DND-41 (cell line): ENCODE data around the gene LPIN1.

ENCODE experiments used
- ATAC-seq: fragments of 200-7000 bp; cut with Tn5 transposase; 3 replicates; pipeline ENCODE4 v1.9.1; 2021; ENCODE audit warnings: low read depth; ENCODE audit not compliant: insufficient read depth
- DNase-seq: peaks from one replicate; pipeline ENCODE4 v3.0.0-alpha.2; 2020
- H2AFZ ChIP-seq: 2 replicates; pipeline ENCODE4 v1.6.0; 2012; ENCODE audit warnings: low read depth, low read length
- H3K27ac ChIP-seq: 2 replicates; pipeline ENCODE4 v1.5.1; 2012; ENCODE audit warnings: low read length, inconsistent platforms
- H3K27me3 ChIP-seq: fragments of 200-600 bp; sonication (generic); 2 replicates; pipeline ENCODE4 v1.6.0; 2012; ENCODE audit warnings: low read length, mild to moderate bottlenecking, inconsistent platforms; ENCODE audit not compliant: insufficient read depth, poor library complexity
- H3K36me3 ChIP-seq: 2 replicates; pipeline ENCODE4 v1.5.1; 2012; ENCODE audit warnings: low read length, inconsistent platforms; ENCODE audit not compliant: insufficient read depth
- H3K4me1 ChIP-seq: 2 replicates; pipeline ENCODE4 v1.5.1; 2012; ENCODE audit warnings: mild to moderate bottlenecking, low read length; ENCODE audit not compliant: insufficient read depth
- H3K4me2 ChIP-seq: 2 replicates; pipeline ENCODE4 v1.6.0; 2012; ENCODE audit warnings: mild to moderate bottlenecking, moderate library complexity, low read length, inconsistent platforms; ENCODE audit not compliant: insufficient read depth
- H3K4me3 ChIP-seq, 2 experiments: fragments of 200-600 bp in 1 of 2; shearing (Covaris generic) in 1 of 2; 2 replicates each; pipeline ENCODE4 v1.5.1; 2012 to 2016; ENCODE audit warnings: inconsistent platforms in 2 of 2, low read length in 2 of 2, mild to moderate bottlenecking in 2 of 2, low read depth in 1 of 2, moderate library complexity in 1 of 2
- H3K79me2 ChIP-seq: 2 replicates; pipeline ENCODE4 v1.6.0; 2012; ENCODE audit warnings: low read length, inconsistent platforms; ENCODE audit not compliant: insufficient read depth
- H3K9ac ChIP-seq: 2 replicates; pipeline ENCODE4 v1.6.0; 2012; ENCODE audit warnings: low read depth, mild to moderate bottlenecking, inconsistent platforms, low read length, moderate library complexity
- H3K9me3 ChIP-seq: 2 replicates; pipeline ENCODE4 v1.5.1; 2012; ENCODE audit warnings: low read length, moderate library complexity, mild to moderate bottlenecking, inconsistent platforms; ENCODE audit not compliant: insufficient read depth, severe bottlenecking
- H4K20me1 ChIP-seq: 2 replicates; pipeline ENCODE4 v1.6.0; 2012; ENCODE audit warnings: low read length; ENCODE audit not compliant: insufficient read depth
- EZH2 ChIP-seq: IDR thresholded peaks from 3 replicates; pipeline ENCODE4 v1.6.1; 2012; ENCODE audit warnings: borderline replicate concordance, low read depth, mild to moderate bottlenecking, moderate library complexity, low read length, inconsistent platforms; ENCODE audit not compliant: severe bottlenecking
- TF ChIP-seq, protein P1 (sequence below): IDR thresholded peaks from 2 replicates; pipeline ENCODE4 v1.5.1; 2012; ENCODE audit warnings: borderline replicate concordance, low read length, moderate library complexity, mild to moderate bottlenecking; ENCODE audit not compliant: poor library complexity, severe bottlenecking; ENCODE audit errors: extremely low read depth

LPIN1 gene

DNA sequence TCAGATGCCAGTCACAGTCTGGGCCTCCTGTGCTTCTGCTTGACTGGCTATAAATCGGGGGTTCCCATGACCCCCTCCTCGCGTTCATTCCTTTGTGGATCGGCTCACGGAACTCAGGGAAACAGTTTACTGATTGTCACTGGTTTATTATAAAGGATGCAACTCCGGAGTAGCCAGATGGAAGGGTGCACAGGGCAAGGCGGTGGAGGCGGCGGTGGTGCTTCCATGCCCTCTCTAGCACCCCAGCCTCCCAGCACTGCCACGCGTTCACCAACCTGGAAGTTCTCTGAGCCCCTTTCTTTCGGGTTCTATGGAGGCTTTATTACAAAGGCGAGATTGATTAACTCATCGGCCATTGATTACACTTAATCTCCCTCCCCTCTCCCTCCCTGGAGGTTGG is 15.6 kb downstream of the LPIN1 start:
- H3K9ac ChIP-seq = no peak overlapping the region
- no peak for ATAC-seq
- H3K4me3 ChIP-seq = no peak overlapping the region
- H3K36me3 ChIP-seq = peaks cover 25% of the 10 kb centered on the region
- H4K20me1 ChIP-seq = peaks cover 6% of the 10 kb centered on the region
- TF ChIP-seq EZH2 = no peak
- TF ChIP-seq, protein P1, sequence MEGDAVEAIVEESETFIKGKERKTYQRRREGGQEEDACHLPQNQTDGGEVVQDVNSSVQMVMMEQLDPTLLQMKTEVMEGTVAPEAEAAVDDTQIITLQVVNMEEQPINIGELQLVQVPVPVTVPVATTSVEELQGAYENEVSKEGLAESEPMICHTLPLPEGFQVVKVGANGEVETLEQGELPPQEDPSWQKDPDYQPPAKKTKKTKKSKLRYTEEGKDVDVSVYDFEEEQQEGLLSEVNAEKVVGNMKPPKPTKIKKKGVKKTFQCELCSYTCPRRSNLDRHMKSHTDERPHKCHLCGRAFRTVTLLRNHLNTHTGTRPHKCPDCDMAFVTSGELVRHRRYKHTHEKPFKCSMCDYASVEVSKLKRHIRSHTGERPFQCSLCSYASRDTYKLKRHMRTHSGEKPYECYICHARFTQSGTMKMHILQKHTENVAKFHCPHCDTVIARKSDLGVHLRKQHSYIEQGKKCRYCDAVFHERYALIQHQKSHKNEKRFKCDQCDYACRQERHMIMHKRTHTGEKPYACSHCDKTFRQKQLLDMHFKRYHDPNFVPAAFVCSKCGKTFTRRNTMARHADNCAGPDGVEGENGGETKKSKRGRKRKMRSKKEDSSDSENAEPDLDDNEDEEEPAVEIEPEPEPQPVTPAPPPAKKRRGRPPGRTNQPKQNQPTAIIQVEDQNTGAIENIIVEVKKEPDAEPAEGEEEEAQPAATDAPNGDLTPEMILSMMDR = no peak
- no peak overlapping the region for H3K27ac ChIP-seq
- no peaks in the 10 kb centered on the region for H3K4me1 ChIP-seq
- H3K9me3 ChIP-seq = peaks cover 5% of the 10 kb centered on the region
- no peak overlapping the region for H2AFZ ChIP-seq
- DNase-seq = no peak
- H3K79me2 ChIP-seq = peaks cover 50% of the 10 kb centered on the region
- no peaks in the 10 kb centered on the region for H3K27me3 ChIP-seq
- H3K4me2 ChIP-seq = no peak overlapping the region

- Histone ChIP-seq H3K36me3 (peaks cover 34% of the 10 kb centered on the region), H3K4me1 (no peaks in the 10 kb centered on the region), H3K4me2 (no peak overlapping the region), H3K9me3 (peaks cover 5% of the 10 kb centered on the region), H2AFZ (no peak overlapping the region), H3K79me2 (peaks cover 42% of the 10 kb centered on the region), H3K27me3 (no peaks in the 10 kb centered on the region), H3K4me3 (no peak overlapping the region), H3K27ac (no peak overlapping the region), H4K20me1 (peaks cover 6% of the 10 kb centered on the region), H3K9ac (no peak overlapping the region)
- ATAC-seq (no peak), DNase-seq (no peak)
- TF ChIP-seq, protein P1 = no peak
- no peak for TF ChIP-seq EZH2
Measured at GRCh38 chr2:11762799-11763461, 16.5 kb downstream of the LPIN1 start.

DNA sequence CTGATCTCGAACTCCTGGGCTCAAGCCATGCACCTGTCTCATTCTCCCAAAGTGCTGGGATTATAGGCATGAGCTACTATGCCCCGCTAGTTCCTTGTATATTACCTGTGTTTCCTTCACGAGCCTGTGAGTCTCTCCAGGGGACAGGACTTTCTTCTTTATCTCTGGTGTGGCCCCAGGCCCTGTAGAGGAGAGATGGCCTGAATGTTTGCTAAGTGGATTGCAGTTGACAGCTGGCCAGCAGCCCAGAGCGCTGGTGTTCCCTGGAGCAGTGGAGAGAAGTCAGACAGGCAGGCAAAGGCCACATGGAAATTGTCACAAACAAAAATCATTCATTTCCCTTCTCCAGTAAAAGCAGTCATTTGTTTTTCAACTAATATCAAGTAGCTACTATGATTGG is 17.9 kb downstream of the LPIN1 start:
- no peak overlapping the region for H2AFZ ChIP-seq
- no peak for ATAC-seq
- H3K27ac ChIP-seq = no peak overlapping the region
- no peaks in the 10 kb centered on the region for H3K4me1 ChIP-seq
- TF ChIP-seq, protein P1 = no peak
- TF ChIP-seq EZH2 = no peak
- no peaks in the 10 kb centered on the region for H3K9me3 ChIP-seq
- H3K79me2 ChIP-seq = peaks cover 32% of the 10 kb centered on the region
- no peak overlapping the region for H3K4me3 ChIP-seq
- DNase-seq = no peak
- peaks cover 6% of the 10 kb centered on the region for H4K20me1 ChIP-seq
- no peak overlapping the region for H3K9ac ChIP-seq
- H3K4me2 ChIP-seq = no peak overlapping the region
- H3K27me3 ChIP-seq = no peaks in the 10 kb centered on the region
- peaks cover 38% of the 10 kb centered on the region for H3K36me3 ChIP-seq

DNA sequence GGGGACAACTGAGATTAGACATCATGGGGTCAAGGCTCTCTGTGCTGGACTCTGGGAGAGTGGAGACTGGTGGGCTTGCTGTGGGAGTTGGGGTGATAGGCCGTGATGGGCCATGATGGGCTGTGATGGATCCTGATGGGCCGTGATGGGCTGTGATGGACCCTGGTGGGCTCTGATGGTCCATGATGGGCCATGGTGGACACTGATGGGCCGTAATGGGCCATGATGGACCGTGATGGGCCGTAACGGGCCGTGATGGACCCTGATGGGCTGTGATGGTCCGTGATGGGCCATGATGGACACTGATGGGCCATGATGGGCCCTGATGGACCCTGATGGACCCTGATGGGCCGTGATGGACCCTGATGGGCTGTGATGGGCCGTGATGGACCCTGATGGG is 18.5 kb downstream of the LPIN1 start:
- peaks cover 41% of the 10 kb centered on the region for H3K36me3 ChIP-seq
- no peaks in the 10 kb centered on the region for H3K4me1 ChIP-seq
- no peak overlapping the region for H3K4me3 ChIP-seq
- H3K27me3 ChIP-seq = no peaks in the 10 kb centered on the region
- H4K20me1 ChIP-seq = peaks cover 6% of the 10 kb centered on the region
- H3K79me2 ChIP-seq = peaks cover 32% of the 10 kb centered on the region
- no peaks in the 10 kb centered on the region for H3K9me3 ChIP-seq
- ATAC-seq = no peak
- H3K4me2 ChIP-seq = no peak overlapping the region
- H3K27ac ChIP-seq = no peak overlapping the region
- DNase-seq = no peak
- H3K9ac ChIP-seq = no peak overlapping the region
- H2AFZ ChIP-seq = no peak overlapping the region
- TF ChIP-seq, protein P1 = no peak
- TF ChIP-seq EZH2 = no peak
